ENCODE measurements around the gene DMD. TPM values are rescaled to one million over a fixed set of nuclear protein-coding genes. Genes with fewer than 3 reads are reported as not detected.

Gene DMD
- total and polyA plus RNA-seq, 7 donors: 2.5 to 260 (median 183) TPM

DNA sequence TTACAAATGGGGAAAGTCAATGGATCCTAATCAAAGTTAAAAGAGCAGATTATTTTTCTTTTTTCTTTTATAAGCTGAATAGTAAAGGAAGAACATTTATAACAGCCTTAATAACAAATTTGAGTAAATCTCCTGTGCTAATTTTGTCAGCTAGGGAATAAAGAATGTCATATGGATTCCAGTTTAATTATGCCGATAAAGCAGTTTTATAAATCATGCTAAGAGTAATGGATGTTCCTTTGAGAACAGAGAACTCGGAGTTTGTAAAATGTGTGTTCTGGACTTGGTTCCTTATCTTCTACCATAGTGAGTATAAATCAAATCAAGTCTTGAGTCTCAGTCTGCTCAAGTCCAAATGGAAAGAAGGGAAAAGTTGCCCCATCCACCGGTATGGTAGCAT lies 1959.2 kb downstream of the DMD start:
- no peak for DNase-seq
- Histone ChIP-seq H3K27ac (no peak overlapping the region), H3K9me3 (no peaks in the 10 kb centered on the region), H3K4me3 (no peak overlapping the region), H3K36me3 (no peaks in the 10 kb centered on the region), H3K27me3 (no peaks in the 10 kb centered on the region), H3K4me1 (no peaks in the 10 kb centered on the region)
- intact Hi-C loops (cut with DNase I): no loop called here
- 59 to 96% methylated on average over 3 of the region's 3 CpGs for WGBS, 2 donors
- TF ChIP-seq POLR2A (IDR thresholded peaks at IDR 0.05) (no peak), EP300 (IDR thresholded peaks at IDR 0.05) (no peak), POLR2AphosphoS5 (IDR thresholded peaks at IDR 0.05) (no peak)
- TF ChIP-seq, protein P1, sequence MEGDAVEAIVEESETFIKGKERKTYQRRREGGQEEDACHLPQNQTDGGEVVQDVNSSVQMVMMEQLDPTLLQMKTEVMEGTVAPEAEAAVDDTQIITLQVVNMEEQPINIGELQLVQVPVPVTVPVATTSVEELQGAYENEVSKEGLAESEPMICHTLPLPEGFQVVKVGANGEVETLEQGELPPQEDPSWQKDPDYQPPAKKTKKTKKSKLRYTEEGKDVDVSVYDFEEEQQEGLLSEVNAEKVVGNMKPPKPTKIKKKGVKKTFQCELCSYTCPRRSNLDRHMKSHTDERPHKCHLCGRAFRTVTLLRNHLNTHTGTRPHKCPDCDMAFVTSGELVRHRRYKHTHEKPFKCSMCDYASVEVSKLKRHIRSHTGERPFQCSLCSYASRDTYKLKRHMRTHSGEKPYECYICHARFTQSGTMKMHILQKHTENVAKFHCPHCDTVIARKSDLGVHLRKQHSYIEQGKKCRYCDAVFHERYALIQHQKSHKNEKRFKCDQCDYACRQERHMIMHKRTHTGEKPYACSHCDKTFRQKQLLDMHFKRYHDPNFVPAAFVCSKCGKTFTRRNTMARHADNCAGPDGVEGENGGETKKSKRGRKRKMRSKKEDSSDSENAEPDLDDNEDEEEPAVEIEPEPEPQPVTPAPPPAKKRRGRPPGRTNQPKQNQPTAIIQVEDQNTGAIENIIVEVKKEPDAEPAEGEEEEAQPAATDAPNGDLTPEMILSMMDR (IDR thresholded peaks at IDR 0.05): no peak

DNA sequence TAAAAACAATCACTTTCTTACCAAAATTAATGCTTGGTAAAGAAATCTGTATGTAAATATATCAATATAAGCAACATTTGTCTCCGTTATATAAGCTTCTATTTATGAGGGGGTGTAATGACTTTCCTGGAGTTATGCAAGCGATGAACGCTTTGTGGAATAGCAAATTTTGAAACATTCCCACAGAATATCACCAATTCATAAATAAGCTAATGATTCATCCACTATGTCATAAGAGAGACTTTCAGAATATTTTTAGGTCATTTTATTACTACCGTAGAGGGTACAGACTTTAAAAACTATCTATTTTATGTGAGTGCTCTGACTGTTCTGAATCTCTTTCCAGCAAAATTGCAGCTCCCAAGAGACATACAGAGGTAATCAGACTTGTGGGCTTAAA lies 1960.0 kb downstream of the DMD start:
- no peaks in the 10 kb centered on the region for H3K9me3 ChIP-seq
- H3K36me3 ChIP-seq: no peaks in the 10 kb centered on the region
- no peaks in the 10 kb centered on the region for H3K27me3 ChIP-seq
- H3K4me3 ChIP-seq: no peak overlapping the region
- H3K4me1 ChIP-seq: no peaks in the 10 kb centered on the region
- DNase-seq: no peak
- no peak overlapping the region for H3K27ac ChIP-seq
- intact Hi-C loops (cut with DNase I): no loop called here
- 88 to 96% methylated on average over 4 of the region's 4 CpGs for WGBS, 2 donors
- TF ChIP-seq, protein P1 (IDR thresholded peaks at IDR 0.05): no peak
- TF ChIP-seq POLR2AphosphoS5 (IDR thresholded peaks at IDR 0.05) (no peak), EP300 (IDR thresholded peaks at IDR 0.05) (no peak), POLR2A (IDR thresholded peaks at IDR 0.05) (no peak)

DNA sequence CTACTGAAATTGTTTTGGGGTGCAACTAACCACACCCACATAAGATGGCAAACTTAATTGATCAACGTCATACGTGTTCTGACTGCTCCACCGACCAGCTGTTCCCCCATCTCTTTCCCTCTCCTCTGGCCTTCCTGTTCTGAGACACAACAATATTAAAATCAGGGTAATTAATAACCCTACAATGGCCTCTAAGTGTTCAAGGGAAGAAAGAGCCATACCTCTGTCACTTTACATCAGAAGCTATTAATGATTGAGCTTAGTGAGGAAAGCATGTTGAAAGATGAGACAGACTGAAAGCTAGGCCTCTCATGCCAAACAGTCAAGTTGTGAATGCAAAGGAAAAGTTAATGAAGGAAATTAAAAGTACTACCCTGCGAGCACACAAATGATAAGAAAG lies 1965.6 kb downstream of the DMD start:
- no peaks in the 10 kb centered on the region for H3K9me3 ChIP-seq
- no peak for TF ChIP-seq EP300 (IDR thresholded peaks at IDR 0.05)
- TF ChIP-seq, protein P1 (IDR thresholded peaks at IDR 0.05): no peak
- no peak for TF ChIP-seq POLR2A (IDR thresholded peaks at IDR 0.05)
- no peak for TF ChIP-seq POLR2AphosphoS5 (IDR thresholded peaks at IDR 0.05)
- intact Hi-C loops (cut with DNase I): no loop called here
- H3K36me3 ChIP-seq: no peaks in the 10 kb centered on the region
- H3K27ac ChIP-seq: no peak overlapping the region
- no peaks in the 10 kb centered on the region for H3K4me1 ChIP-seq
- H3K4me3 ChIP-seq: no peak overlapping the region
- H3K27me3 ChIP-seq: no peaks in the 10 kb centered on the region
- DNase-seq: no peak
- WGBS, 2 donors: 95 to 98% methylated on average over 4 of the region's 4 CpGs

DNA sequence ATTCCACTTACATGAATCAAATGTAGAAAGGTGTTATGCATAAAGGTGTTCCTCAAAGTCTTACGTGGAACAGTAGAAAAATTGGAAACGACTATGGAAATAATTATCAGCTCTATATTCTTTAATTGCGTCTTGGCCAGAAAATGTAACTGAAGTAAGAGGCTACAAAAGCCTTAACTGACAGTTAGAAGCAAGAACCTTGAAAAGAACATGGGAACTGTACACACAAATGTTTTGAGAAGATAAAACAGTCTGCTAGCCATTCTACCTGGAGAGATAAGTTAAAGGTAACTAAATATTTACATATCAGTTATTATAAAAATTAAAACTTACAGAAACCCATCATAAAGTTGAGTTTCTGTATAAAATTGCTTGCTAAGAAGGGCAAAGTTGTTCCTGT lies 1967.5 kb downstream of the DMD start:
- Histone ChIP-seq H3K4me1 (no peaks in the 10 kb centered on the region), H3K4me3 (no peak overlapping the region), H3K27me3 (no peaks in the 10 kb centered on the region), H3K9me3 (no peaks in the 10 kb centered on the region), H3K36me3 (no peaks in the 10 kb centered on the region), H3K27ac (no peak overlapping the region)
- WGBS, 2 donors: 23 to 76% methylated on average over 3 of the region's 3 CpGs
- intact Hi-C loops (cut with DNase I): no loop called here
- no peak for DNase-seq
- TF ChIP-seq, protein P1 (IDR thresholded peaks at IDR 0.05): no peak
- TF ChIP-seq POLR2AphosphoS5 (IDR thresholded peaks at IDR 0.05) (no peak), EP300 (IDR thresholded peaks at IDR 0.05) (no peak), POLR2A (IDR thresholded peaks at IDR 0.05) (no peak)

DNA sequence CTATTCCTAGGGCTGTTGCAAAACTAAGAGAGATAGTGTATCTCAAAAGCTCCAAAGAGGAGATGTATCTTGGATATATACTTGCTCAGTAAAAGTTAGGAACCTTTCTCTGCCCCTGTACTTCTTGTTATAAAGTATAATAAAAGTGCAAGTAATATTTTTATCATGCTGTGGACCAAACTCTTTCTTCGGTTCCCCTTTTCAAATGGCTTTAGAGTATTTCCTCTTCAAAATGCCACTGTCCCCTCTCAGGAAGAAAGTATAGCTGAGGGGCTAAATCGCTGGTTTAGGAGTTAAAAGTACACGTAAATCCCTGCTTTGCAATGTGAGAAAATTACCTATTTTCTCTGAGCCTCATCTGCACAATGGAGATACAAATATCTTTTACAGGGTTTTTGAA lies 1970.4 kb downstream of the DMD start:
- TF ChIP-seq POLR2AphosphoS5 (IDR thresholded peaks at IDR 0.05) (no peak), POLR2A (IDR thresholded peaks at IDR 0.05) (no peak), EP300 (IDR thresholded peaks at IDR 0.05) (no peak)
- TF ChIP-seq, protein P1 (IDR thresholded peaks at IDR 0.05): no peak

More for the DNA sequence above, 1970.4 kb downstream of the DMD start:
- no peak for DNase-seq
- Histone ChIP-seq H3K4me1 (peaks cover 0 to 16% (median 0%) of the 10 kb centered on the region in 4 donors), H3K27me3 (no peaks in the 10 kb centered on the region), H3K9me3 (no peaks in the 10 kb centered on the region), H3K36me3 (no peaks in the 10 kb centered on the region), H3K27ac (no peak overlapping the region), H3K4me3 (no peak overlapping the region)
- WGBS, 2 donors: 55 to 87% methylated on average over 3 of the region's 3 CpGs
- intact Hi-C loops (cut with DNase I): no loop called here

Data from sigmoid colon (tissue), 7 donors.